AG09309 (cell line): ENCODE results near the gene SPDEF.

Experiments
- DNase-seq: peaks from one replicate; pipeline ENCODE4 v3.0.0-alpha.2; 2010; ENCODE audit warnings: low read depth
- H3K4me3 ChIP-seq: 2 replicates; pipeline ENCODE4 v1.5.1; 2011; ENCODE audit warnings: mild to moderate bottlenecking, low read depth, low read length, moderate library complexity; ENCODE audit not compliant: control insufficient read depth
- CTCF ChIP-seq: IDR thresholded peaks from 2 replicates; pipeline ENCODE4 v1.5.1; 2011; ENCODE audit warnings: mild to moderate bottlenecking, low read depth, low read length, inconsistent platforms; ENCODE audit not compliant: insufficient read depth, control insufficient read depth; ENCODE audit errors: missing control alignments

The SPDEF gene

GRCh38 chr6:34572021-34572420 lies 15.9 kb upstream of the SPDEF start:
- DNase-seq, result no peak
- no peak overlapping the region for H3K4me3 ChIP-seq
- no peak for TF ChIP-seq CTCF

GRCh38 chr6:34571388-34571787 lies 15.3 kb upstream of the SPDEF start:
- no peak for DNase-seq
- no peak for TF ChIP-seq CTCF

GRCh38 chr6:34570066-34570833 lies 14.1 kb upstream of the SPDEF start:
- TF ChIP-seq CTCF, result no peak
- no peak for DNase-seq
- H3K4me3 ChIP-seq, result no peak overlapping the region

More at GRCh38 chr6:34571388-34571787, 15.3 kb upstream of the SPDEF start:
- no peak overlapping the region for H3K4me3 ChIP-seq

- DNase-seq, result no peak
These were observed 13.3 kb upstream of the SPDEF start for GRCh38 chr6:34569361-34569973.

GRCh38 chr6:34568341-34569201 lies 12.4 kb upstream of the SPDEF start:
- no peak for TF ChIP-seq CTCF
- no peak for DNase-seq
- H3K4me3 ChIP-seq, result no peak overlapping the region

More at GRCh38 chr6:34569361-34569973, 13.3 kb upstream of the SPDEF start:
- no peak for TF ChIP-seq CTCF
- H3K4me3 ChIP-seq, result no peak overlapping the region

GRCh38 chr6:34566830-34567546 lies 10.9 kb upstream of the SPDEF start:
- DNase-seq, result no peak
- H3K4me3 ChIP-seq, result no peak overlapping the region
- TF ChIP-seq CTCF, result no peak
